BJ (cell line): ENCODE data around the gene CCDC142. TPM values are rescaled to one million over a fixed set of nuclear protein-coding genes. Genes with fewer than 3 reads are reported as not detected.
A peak's percentile ranks its signal among the peaks of the same experiment; 100 is the strongest.

Experiments
- CTCF ChIA-PET: fragments of 350-600 bp; formaldehyde crosslinking; extraction: SDS; loops from one replicate; lab custom pipeline; 2021; ENCODE audit warnings: antibody characterized with exemption, inconsistent platforms; lab: Yijun Ruan, JAX
- POLR2A ChIA-PET: fragments of 300-600 bp; sonication (Branson Sonifier 250); formaldehyde crosslinking; extraction: SDS; loops from one replicate; lab custom pipeline; 2021; ENCODE audit warnings: antibody characterized with exemption; lab: Charles Lee
- DNase-seq: peaks from one replicate; pipeline ENCODE4 v3.0.0-alpha.2; 2011; ENCODE audit warnings: low read depth
- H3K27me3 ChIP-seq: 2 replicates; pipeline ENCODE4 v1.6.0; 2011; ENCODE audit warnings: low read length; ENCODE audit not compliant: control insufficient read depth, insufficient read depth
- H3K36me3 ChIP-seq: 2 replicates; pipeline ENCODE4 v1.5.1; 2011; ENCODE audit warnings: low read length; ENCODE audit not compliant: control insufficient read depth, insufficient read depth
- H3K4me3 ChIP-seq: 2 replicates; pipeline ENCODE4 v1.5.1; 2011; ENCODE audit warnings: low read depth, mild to moderate bottlenecking, control low read depth, low read length
- CTCF ChIP-seq: IDR thresholded peaks from 2 replicates; pipeline ENCODE4 v1.5.1; 2011; ENCODE audit warnings: low read depth, mild to moderate bottlenecking, control low read depth, inconsistent platforms, low read length, moderate library complexity; ENCODE audit not compliant: insufficient read depth
- polyA plus RNA-seq: library from polyadenylated mRNA; depleted of rRNA; stranded (reverse); fragments of >200 nt; gene quantifications from 2 replicates; pipeline ENCODE4 v1.2.3, GENCODE V29; 2011

The CCDC142 gene
- polyA plus RNA-seq, 1 experiment = 6.2 TPM

GRCh38 chr2:74529357-74530238, 46.8 kb upstream of the CCDC142 start, which contains the start of the genes AUP1 and HTRA2:
TSS of gene AUP1 (minus strand) at chr2:74529706. CDS start at chr2:74529629, 77 bp downstream.
TSS of gene HTRA2 (plus strand) at chr2:74529933. CDS start at chr2:74530007, 74 bp downstream.
- CTCF ChIA-PET = interaction anchor here (1.0 to 3.1 kb wide), 5 partner anchors 21 to 60 kb away, joined by 3 to 8 read pairs (median 4); no protein-coding TSS in a partner anchor
- POLR2A ChIA-PET = interaction anchor here (0.5 to 1.0 kb wide), 5 partner anchors 26 to 73 kb away, joined by 3 to 4 read pairs (median 4); no protein-coding TSS in a partner anchor
- no peaks in the 10 kb centered on the region for H3K27me3 ChIP-seq
- H3K36me3 ChIP-seq = peaks cover 24% of the 10 kb centered on the region
- TF ChIP-seq CTCF = no peak
- H3K4me3 ChIP-seq = peak within 1 kb of the TSS; percentile 87
- DNase-seq = peak; percentile 97

GRCh38 chr2:74528600-74529356, 46.0 kb upstream of the CCDC142 start:
- ChIA-PET CTCF (interaction anchor here (0.7 to 3.1 kb wide), 6 partner anchors 20 to 61 kb away, joined by 3 to 8 read pairs (median 4); no protein-coding TSS in a partner anchor), POLR2A (no interaction called here)
- Histone ChIP-seq H3K27me3 (no peaks in the 10 kb centered on the region), H3K4me3 (peak overlapping the region; percentile 87), H3K36me3 (peaks cover 20% of the 10 kb centered on the region)
- no peak for DNase-seq
- peak; percentile 14; the same call in 1 of the 2 replicates for TF ChIP-seq CTCF

- no peak overlapping the region for H3K4me3 ChIP-seq
- no peak for DNase-seq
- TF ChIP-seq CTCF = no peak
- 0 out of 2 replicates have a peak, but pooled peaks cover 2% of the 10 kb centered on the region for H3K27me3 ChIP-seq
- ChIA-PET POLR2A (no interaction called here), CTCF (interaction anchor here (1.7 kb wide), 1 partner anchor 35 kb away, joined by 3 read pairs; no protein-coding TSS in a partner anchor)
- H3K36me3 ChIP-seq = peaks cover 18% of the 10 kb centered on the region
Measured at GRCh38 chr2:74527741-74528140, 44.9 kb upstream of the CCDC142 start.

- no peak for DNase-seq
- no peak for TF ChIP-seq CTCF
- ChIA-PET POLR2A (no interaction called here), CTCF (interaction anchor here (1.2 kb wide), 2 partner anchors 13 to 60 kb away, joined by 3 to 4 read pairs; no protein-coding TSS in a partner anchor)
- 0 out of 2 replicates have a peak, but pooled peaks cover 4% of the 10 kb centered on the region for H3K27me3 ChIP-seq
- peaks cover 18% of the 10 kb centered on the region for H3K36me3 ChIP-seq
- H3K4me3 ChIP-seq = no peak overlapping the region
Measured at GRCh38 chr2:74526649-74527230, 43.9 kb upstream of the CCDC142 start.
